Mesendoderm (in vitro differentiated cells): ENCODE measurements around the gene PTX4.

Experiments
- DNase-seq: peaks from one replicate; pipeline ENCODE4 v3.0.0; 2013
- H2AK5ac ChIP-seq: 2 replicates; pipeline ENCODE4 v1.6.1; 2013; ENCODE audit warnings: low read length, inconsistent platforms
- H2BK120ac ChIP-seq: 2 replicates; pipeline ENCODE4 v1.6.1; 2013; ENCODE audit warnings: low read depth, mild to moderate bottlenecking, low read length, moderate library complexity, mixed read lengths
- H2BK15ac ChIP-seq: replicated peaks from 2 replicates; pipeline ENCODE4 v1.6.1; 2013; ENCODE audit warnings: low read depth, mild to moderate bottlenecking, moderate library complexity
- H2BK5ac ChIP-seq: 2 replicates; pipeline ENCODE4 v1.6.1; 2013; ENCODE audit warnings: low read length, inconsistent platforms
- H3K18ac ChIP-seq: 2 replicates; pipeline ENCODE4 v1.6.1; 2013; ENCODE audit warnings: mild to moderate bottlenecking, low read length, mixed read lengths
- H3K23ac ChIP-seq: one replicate; pipeline ENCODE4 v1.6.1; 2013; ENCODE audit warnings: low read length
- H3K27ac ChIP-seq: 2 replicates; pipeline ENCODE4 v1.5.1; 2013; ENCODE audit warnings: low read depth, mild to moderate bottlenecking, inconsistent platforms, low read length, moderate library complexity
- H3K27me3 ChIP-seq: 2 replicates; pipeline ENCODE4 v1.6.1; 2013; ENCODE audit warnings: low read length, control low read depth, mild to moderate bottlenecking, inconsistent platforms; ENCODE audit not compliant: insufficient read depth, poor library complexity
- H3K36me3 ChIP-seq: 2 replicates; pipeline ENCODE4 v1.6.1; 2013; ENCODE audit warnings: low read length, inconsistent platforms; ENCODE audit not compliant: control insufficient read depth, insufficient read depth
- H3K4ac ChIP-seq: one replicate; pipeline ENCODE4 v1.6.1; 2013; ENCODE audit warnings: low read depth, mild to moderate bottlenecking, low read length, moderate library complexity
- H3K4me1 ChIP-seq: 2 replicates; pipeline ENCODE4 v1.6.1; 2013; ENCODE audit warnings: low read depth, low read length, inconsistent platforms; ENCODE audit not compliant: control insufficient read depth
- H3K4me2 ChIP-seq: 2 replicates; pipeline ENCODE4 v1.6.1; 2013; ENCODE audit warnings: low read length
- H3K4me3 ChIP-seq: 2 replicates; pipeline ENCODE4 v1.5.1; 2013; ENCODE audit warnings: mild to moderate bottlenecking, low read length
- H3K56ac ChIP-seq: one replicate; pipeline ENCODE4 v1.6.1; 2013; ENCODE audit warnings: low read length
- H3K79me1 ChIP-seq: 2 replicates; pipeline ENCODE4 v1.6.1; 2013; ENCODE audit warnings: low read length, inconsistent platforms
- H3K79me2 ChIP-seq: 2 replicates; pipeline ENCODE4 v1.6.1; 2013; ENCODE audit warnings: mild to moderate bottlenecking, low read length; ENCODE audit not compliant: control insufficient read depth, insufficient read depth
- H3K9ac ChIP-seq: 2 replicates; pipeline ENCODE4 v1.6.1; 2013; ENCODE audit warnings: low read length, inconsistent platforms
- H4K5ac ChIP-seq: one replicate; pipeline ENCODE4 v1.6.1; 2013; ENCODE audit warnings: low read length
- H4K8ac ChIP-seq: one replicate; pipeline ENCODE4 v1.6.1; 2013; ENCODE audit warnings: low read depth, mild to moderate bottlenecking, control low read depth, low read length, moderate library complexity
- whole genome bisulfite sequencing: extraction: QIAGEN DNeasy Blood & Tissue Kit; methylation state at CpG from one replicate; pipeline ENCODE4 v1.1.7; 2013; ENCODE audit warnings: low lambda C conversion rate, missing lambda C conversion rate; ENCODE audit not compliant: insufficient coverage; ENCODE audit errors: extremely low coverage; 5-methylcytosine and 5-hydroxymethylcytosine counted together

Gene PTX4

DNA sequence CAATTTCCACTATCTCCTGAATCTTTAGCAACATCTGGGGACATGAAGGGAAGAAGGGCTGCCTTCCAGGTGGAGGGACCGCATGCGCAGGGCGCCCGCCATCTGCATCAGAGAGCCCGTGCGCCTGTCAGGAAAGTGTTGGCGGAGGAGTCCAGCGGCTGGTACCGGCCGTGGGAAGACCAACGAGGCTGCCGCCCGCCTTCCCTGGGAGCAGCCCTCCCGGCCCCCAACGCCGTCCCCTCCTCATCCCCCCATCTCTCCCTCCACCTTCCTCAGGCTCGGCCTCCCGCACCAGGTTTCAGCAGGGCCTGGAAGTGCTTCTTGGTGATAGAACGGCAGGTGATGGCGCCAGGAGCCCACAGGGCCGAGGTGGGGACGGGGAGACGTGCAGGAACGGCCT, 22.7 kb downstream of the PTX4 start:
- Histone ChIP-seq H4K8ac (no peak overlapping the region), H3K23ac (no peak overlapping the region), H3K27me3 (no peaks in the 10 kb centered on the region), H3K4ac (no peak overlapping the region), H3K56ac (no peak overlapping the region), H2BK120ac (no peak overlapping the region), H2BK15ac (no peak overlapping the region), H3K9ac (no peak overlapping the region), H3K4me3 (no peak overlapping the region), H2AK5ac (no peak overlapping the region), H3K4me1 (no peaks in the 10 kb centered on the region), H3K36me3 (no peaks in the 10 kb centered on the region), H3K4me2 (no peak overlapping the region), H3K27ac (no peak overlapping the region), H2BK5ac (no peak overlapping the region), H4K5ac (no peak overlapping the region), H3K79me2 (peaks cover 6% of the 10 kb centered on the region), H3K79me1 (peaks cover 9% of the 10 kb centered on the region), H3K18ac (no peak overlapping the region)
- DNase-seq = no peak
- WGBS = no CpG with 5 or more reads among the region's 24 CpGs

DNA sequence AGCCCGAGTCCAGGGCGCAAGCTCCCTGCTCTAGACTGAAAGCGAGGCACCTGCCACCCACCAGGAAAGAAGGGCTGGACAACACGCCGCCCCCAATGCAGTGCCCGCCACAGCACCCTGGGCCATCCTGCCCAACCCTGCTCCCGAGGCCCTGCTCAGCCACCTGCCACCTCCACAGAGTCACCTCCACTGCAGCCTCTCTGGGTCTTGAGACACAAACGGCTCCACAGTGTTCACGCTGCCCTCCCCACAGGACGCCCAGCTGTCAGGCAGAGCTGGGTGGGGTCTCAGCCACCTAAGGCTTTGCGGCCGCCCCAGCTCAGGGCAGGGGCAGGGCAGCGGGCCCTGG, 23.2 kb downstream of the PTX4 start:
- Histone ChIP-seq H3K27ac (no peak overlapping the region), H3K9ac (no peak overlapping the region), H2BK5ac (no peak overlapping the region), H3K27me3 (no peaks in the 10 kb centered on the region), H4K5ac (no peak overlapping the region), H4K8ac (no peak overlapping the region), H3K56ac (no peak overlapping the region), H2BK120ac (no peak overlapping the region), H2AK5ac (no peak overlapping the region), H3K79me1 (peaks cover 9% of the 10 kb centered on the region), H3K36me3 (no peaks in the 10 kb centered on the region), H3K4me2 (no peak overlapping the region), H3K79me2 (peaks cover 3% of the 10 kb centered on the region), H2BK15ac (no peak overlapping the region), H3K4me3 (no peak overlapping the region), H3K4me1 (no peaks in the 10 kb centered on the region), H3K23ac (no peak overlapping the region), H3K4ac (no peak overlapping the region), H3K18ac (no peak overlapping the region)
- WGBS = no CpG with 5 or more reads among the region's 13 CpGs
- no peak for DNase-seq

GRCh38 chr16:1464894-1465566, 23.7 kb downstream of the PTX4 start:
- Histone ChIP-seq H2AK5ac (no peak overlapping the region), H4K5ac (no peak overlapping the region), H4K8ac (no peak overlapping the region), H3K18ac (no peak overlapping the region), H3K23ac (no peak overlapping the region), H3K36me3 (no peaks in the 10 kb centered on the region), H3K4me2 (no peak overlapping the region), H2BK15ac (no peak overlapping the region), H3K9ac (no peak overlapping the region), H3K27ac (no peak overlapping the region), H3K4me1 (no peaks in the 10 kb centered on the region), H2BK5ac (no peak overlapping the region), H3K4me3 (no peak overlapping the region), H3K27me3 (no peaks in the 10 kb centered on the region), H2BK120ac (no peak overlapping the region), H3K79me1 (peaks cover 9% of the 10 kb centered on the region), H3K79me2 (peaks cover 3% of the 10 kb centered on the region), H3K4ac (no peak overlapping the region), H3K56ac (no peak overlapping the region)
- no peak for DNase-seq
- WGBS = no CpG with 5 or more reads among the region's 33 CpGs

GRCh38 chr16:1464196-1464893, 24.4 kb downstream of the PTX4 start:
- Histone ChIP-seq H2AK5ac (no peak overlapping the region), H3K27me3 (no peaks in the 10 kb centered on the region), H3K18ac (no peak overlapping the region), H3K23ac (no peak overlapping the region), H2BK5ac (no peak overlapping the region), H3K27ac (no peak overlapping the region), H4K8ac (no peak overlapping the region), H2BK15ac (no peak overlapping the region), H2BK120ac (no peak overlapping the region), H3K36me3 (no peaks in the 10 kb centered on the region), H3K9ac (no peak overlapping the region), H3K79me2 (peaks cover 3% of the 10 kb centered on the region), H3K79me1 (peaks cover 6% of the 10 kb centered on the region), H3K4ac (no peak overlapping the region), H3K4me1 (no peaks in the 10 kb centered on the region), H4K5ac (no peak overlapping the region), H3K4me2 (no peak overlapping the region), H3K4me3 (no peak overlapping the region), H3K56ac (no peak overlapping the region)
- DNase-seq = no peak
- WGBS = no CpG with 5 or more reads among the region's 41 CpGs

DNA sequence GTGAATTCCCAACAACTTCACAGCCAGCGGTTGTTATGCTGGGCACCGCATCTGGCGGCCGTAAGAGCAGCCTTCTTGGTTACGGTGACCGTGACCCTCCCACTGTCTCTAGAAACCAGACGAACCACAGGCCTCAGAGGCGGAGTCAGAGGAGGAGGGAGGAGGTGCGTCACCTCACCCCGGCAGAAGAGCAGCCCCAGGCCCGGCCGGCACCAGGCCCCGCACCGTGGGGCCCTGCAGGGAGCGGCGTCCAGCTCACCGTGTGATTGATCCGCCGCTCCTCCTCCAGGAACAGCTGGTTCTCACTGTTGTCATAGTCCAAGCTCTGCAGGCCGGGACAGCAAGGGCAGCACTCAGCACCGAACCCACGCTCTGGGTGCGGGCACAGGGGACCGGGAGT, 27.6 kb downstream of the PTX4 start:
- Histone ChIP-seq H4K5ac (no peak overlapping the region), H3K4me3 (no peak overlapping the region), H2BK5ac (no peak overlapping the region), H3K27me3 (no peaks in the 10 kb centered on the region), H3K4ac (no peak overlapping the region), H3K4me2 (no peak overlapping the region), H2BK15ac (no peak overlapping the region), H3K36me3 (no peaks in the 10 kb centered on the region), H2AK5ac (no peak overlapping the region), H3K56ac (no peak overlapping the region), H4K8ac (no peak overlapping the region), H3K9ac (no peak overlapping the region), H2BK120ac (no peak overlapping the region), H3K18ac (no peak overlapping the region), H3K79me1 (no peaks in the 10 kb centered on the region), H3K23ac (no peak overlapping the region), H3K4me1 (no peaks in the 10 kb centered on the region), H3K79me2 (no peaks in the 10 kb centered on the region), H3K27ac (no peak overlapping the region)
- WGBS = no CpG with 5 or more reads among the region's 24 CpGs
- DNase-seq = no peak
